ENCODE results near the gene ALKBH3. TPM values are rescaled to one million over a fixed set of nuclear protein-coding genes. Genes with fewer than 3 reads are reported as not detected.

Gene ALKBH3
- polyA plus RNA-seq, 1 of the 3 experiments (the other 2 are of a cell fraction), result 27.0 TPM

DNA sequence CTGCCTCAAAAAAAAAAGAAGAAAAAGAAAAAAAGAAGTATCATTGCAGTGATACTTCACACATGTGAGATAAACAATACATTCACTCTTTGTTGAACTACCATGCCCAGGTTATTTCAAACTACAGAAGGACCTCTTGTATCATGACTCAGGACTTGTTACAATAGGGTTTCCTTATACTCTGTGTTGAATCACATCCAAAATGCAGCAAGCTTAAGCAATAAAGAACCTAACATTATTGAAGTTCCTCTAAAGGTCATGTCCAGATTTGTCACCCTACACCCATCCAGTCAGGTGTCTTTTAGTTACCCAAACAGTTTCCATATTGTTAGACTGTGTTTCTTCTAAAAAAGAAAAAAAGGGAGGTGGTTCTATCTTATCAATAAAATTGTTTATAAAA, 26.9 kb upstream of the ALKBH3 start:
- ChIA-PET POLR2A (no interaction called here), CTCF (interaction anchor here (0.8 to 15.9 kb wide), 4 partner anchors 11 to 155 kb away, joined by 3 to 337 read pairs (median 6); no protein-coding TSS in a partner anchor)

DNA sequence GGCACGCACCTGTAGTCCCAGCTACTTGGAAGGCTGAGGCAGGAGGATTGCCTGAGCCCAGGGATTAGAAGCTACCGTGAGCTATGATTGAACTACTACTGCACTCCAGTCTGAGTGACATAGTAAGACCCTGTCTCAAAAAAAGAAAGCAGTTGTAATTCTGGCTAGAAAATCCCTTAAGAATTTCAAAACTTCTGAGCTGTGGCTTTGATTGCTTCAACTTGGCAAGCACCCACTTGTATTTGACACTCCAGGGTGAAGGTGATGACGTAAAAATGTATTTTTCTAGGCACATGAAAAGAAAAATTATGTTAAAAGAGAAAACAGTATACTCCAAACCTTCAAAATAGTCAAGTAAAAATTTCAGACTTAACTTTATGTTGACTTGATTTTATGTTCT, 23.6 kb upstream of the ALKBH3 start:
- H3K4me1 ChIP-seq (ENCODE audit: control insufficient read depth in 1 of 2, insufficient read depth in 2 of 2, low read depth in 1 of 2, low read length in 1 of 2), result no peaks in the 10 kb centered on the region
- no peaks in the 10 kb centered on the region for H4K20me1 ChIP-seq (ENCODE audit: insufficient read depth)
- no peak overlapping the region for H3K4me3 ChIP-seq (ENCODE audit: low read depth in 2 of 2, low read length in 1 of 2)
- CTCF ChIA-PET, result no interaction called here
- no peak overlapping the region for H3K9ac ChIP-seq
- H3K27ac ChIP-seq (ENCODE audit: low read depth in 2 of 2, low read length in 1 of 2), result no peak overlapping the region
- H3K36me3 ChIP-seq (replicated peaks in 1 of 2; ENCODE audit: control insufficient read depth in 1 of 2, insufficient read depth in 2 of 2, low read length in 1 of 2), result peaks cover 0 to 3% of the 10 kb centered on the region in 2 experiments
- H3K9me3 ChIP-seq, result 0 out of 2 replicates have a peak, but pooled peaks cover 3% of the 10 kb centered on the region
- POLR2A ChIA-PET, result no interaction called here
- no peak overlapping the region for H2AFZ ChIP-seq (ENCODE audit: low read depth)
- H3K27me3 ChIP-seq (ENCODE audit: insufficient read depth), result no peaks in the 10 kb centered on the region
- no peak for DNase-seq
- H3K9me2 ChIP-seq, result no peaks in the 10 kb centered on the region
- H3F3A ChIP-seq (replicated peaks; ENCODE audit: insufficient read depth), result no peaks in the 10 kb centered on the region
- TF ChIP-seq GATA2 (CRISPR knock-in tag; IDR thresholded peaks at IDR 0.05) (no peak), GABPA (IDR thresholded peaks at IDR 0.05; ENCODE audit: low read depth) (no peak), POLR2AphosphoS5 (IDR thresholded peaks at IDR 0.05; ENCODE audit: low read depth, low read length) (no peak), TCF12 (IDR thresholded peaks at IDR 0.05) (no peak), RAD21 (IDR thresholded peaks at IDR 0.05; ENCODE audit: low read length) (no peak)
- TF ChIP-seq, protein P1, sequence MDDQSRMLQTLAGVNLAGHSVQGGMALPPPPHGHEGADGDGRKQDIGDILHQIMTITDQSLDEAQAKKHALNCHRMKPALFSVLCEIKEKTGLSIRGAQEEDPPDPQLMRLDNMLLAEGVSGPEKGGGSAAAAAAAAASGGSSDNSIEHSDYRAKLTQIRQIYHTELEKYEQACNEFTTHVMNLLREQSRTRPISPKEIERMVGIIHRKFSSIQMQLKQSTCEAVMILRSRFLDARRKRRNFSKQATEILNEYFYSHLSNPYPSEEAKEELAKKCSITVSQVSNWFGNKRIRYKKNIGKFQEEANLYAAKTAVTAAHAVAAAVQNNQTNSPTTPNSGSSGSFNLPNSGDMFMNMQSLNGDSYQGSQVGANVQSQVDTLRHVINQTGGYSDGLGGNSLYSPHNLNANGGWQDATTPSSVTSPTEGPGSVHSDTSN (IDR thresholded peaks at IDR 0.05), result no peak
- TF ChIP-seq, protein P2, sequence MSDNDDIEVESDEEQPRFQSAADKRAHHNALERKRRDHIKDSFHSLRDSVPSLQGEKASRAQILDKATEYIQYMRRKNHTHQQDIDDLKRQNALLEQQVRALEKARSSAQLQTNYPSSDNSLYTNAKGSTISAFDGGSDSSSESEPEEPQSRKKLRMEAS (IDR thresholded peaks at IDR 0.05; ENCODE audit: low read depth), result no peak
- H3K79me2 ChIP-seq (ENCODE audit: insufficient read depth), result no peaks in the 10 kb centered on the region
- H3K4me2 ChIP-seq, result no peak overlapping the region
- 63% methylated on average over 3 of the region's 3 CpGs for WGBS (ENCODE audit: low lambda C conversion rate)

More for the DNA sequence above, 26.9 kb upstream of the ALKBH3 start:
- TF ChIP-seq TAF1 (IDR thresholded peaks at IDR 0.05; ENCODE audit: borderline replicate concordance, low read depth, low read length) (no peak), EP300 (IDR thresholded peaks at IDR 0.05; ENCODE audit: borderline replicate concordance in 1 of 2, low read depth in 1 of 2, low read length in 1 of 2) (no peak), RFX5 (IDR thresholded peaks at IDR 0.05; ENCODE audit: low read length) (no peak), TEAD4 (IDR thresholded peaks at IDR 0.05; ENCODE audit: borderline replicate concordance, insufficient read depth) (no peak), ELF1 (IDR thresholded peaks at IDR 0.05) (no peak), GATA2 (CRISPR knock-in tag; IDR thresholded peaks at IDR 0.05) (no peak), EZH2phosphoT487 (IDR thresholded peaks at IDR 0.05; ENCODE audit: borderline replicate concordance, low read depth) (no peak), YY1 (IDR thresholded peaks at IDR 0.05; ENCODE audit: low read depth) (no peak), GABPA (IDR thresholded peaks at IDR 0.05; ENCODE audit: low read depth) (no peak), SIN3A (IDR thresholded peaks at IDR 0.05; ENCODE audit: borderline replicate concordance, low read depth, low read length) (no peak)
- TF ChIP-seq, protein P3, sequence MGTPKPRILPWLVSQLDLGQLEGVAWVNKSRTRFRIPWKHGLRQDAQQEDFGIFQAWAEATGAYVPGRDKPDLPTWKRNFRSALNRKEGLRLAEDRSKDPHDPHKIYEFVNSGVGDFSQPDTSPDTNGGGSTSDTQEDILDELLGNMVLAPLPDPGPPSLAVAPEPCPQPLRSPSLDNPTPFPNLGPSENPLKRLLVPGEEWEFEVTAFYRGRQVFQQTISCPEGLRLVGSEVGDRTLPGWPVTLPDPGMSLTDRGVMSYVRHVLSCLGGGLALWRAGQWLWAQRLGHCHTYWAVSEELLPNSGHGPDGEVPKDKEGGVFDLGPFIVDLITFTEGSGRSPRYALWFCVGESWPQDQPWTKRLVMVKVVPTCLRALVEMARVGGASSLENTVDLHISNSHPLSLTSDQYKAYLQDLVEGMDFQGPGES (IDR thresholded peaks at IDR 0.05; ENCODE audit: low read depth, low read length), result no peak
- TF ChIP-seq, protein P4, sequence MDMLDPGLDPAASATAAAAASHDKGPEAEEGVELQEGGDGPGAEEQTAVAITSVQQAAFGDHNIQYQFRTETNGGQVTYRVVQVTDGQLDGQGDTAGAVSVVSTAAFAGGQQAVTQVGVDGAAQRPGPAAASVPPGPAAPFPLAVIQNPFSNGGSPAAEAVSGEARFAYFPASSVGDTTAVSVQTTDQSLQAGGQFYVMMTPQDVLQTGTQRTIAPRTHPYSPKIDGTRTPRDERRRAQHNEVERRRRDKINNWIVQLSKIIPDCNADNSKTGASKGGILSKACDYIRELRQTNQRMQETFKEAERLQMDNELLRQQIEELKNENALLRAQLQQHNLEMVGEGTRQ (IDR thresholded peaks at IDR 0.05; ENCODE audit: borderline replicate concordance, low read depth, low read length), result no peak
- no peaks in the 10 kb centered on the region for H3K9me2 ChIP-seq
- peaks cover 0 to 3% of the 10 kb centered on the region in 2 experiments for H3K36me3 ChIP-seq (replicated peaks in 1 of 2; ENCODE audit: control insufficient read depth in 1 of 2, insufficient read depth in 2 of 2, low read length in 1 of 2)
- no peaks in the 10 kb centered on the region for H3K9me3 ChIP-seq
- H4K20me1 ChIP-seq (ENCODE audit: insufficient read depth), result no peaks in the 10 kb centered on the region
- no peak overlapping the region for H3K9ac ChIP-seq
- H3K4me1 ChIP-seq (ENCODE audit: control insufficient read depth in 1 of 2, insufficient read depth in 2 of 2, low read depth in 1 of 2, low read length in 1 of 2), result no peaks in the 10 kb centered on the region
- H3K4me2 ChIP-seq, result no peak overlapping the region
- H3K27ac ChIP-seq (ENCODE audit: low read depth in 2 of 2, low read length in 1 of 2), result no peak overlapping the region
- no peak for DNase-seq
- H3K27me3 ChIP-seq (ENCODE audit: insufficient read depth), result no peaks in the 10 kb centered on the region
- H3F3A ChIP-seq (replicated peaks; ENCODE audit: insufficient read depth), result no peaks in the 10 kb centered on the region
- no peaks in the 10 kb centered on the region for H3K79me2 ChIP-seq (ENCODE audit: insufficient read depth)
- no peak overlapping the region for H3K4me3 ChIP-seq (ENCODE audit: low read depth in 2 of 2, low read length in 1 of 2)
- H2AFZ ChIP-seq (ENCODE audit: low read depth), result no peak overlapping the region

Measured in SK-N-SH (cell line).